HepG2 (cell line): ENCODE measurements around the gene PPM1E. TPM values are rescaled to one million over a fixed set of nuclear protein-coding genes. Genes with fewer than 3 reads are reported as not detected.

Experiments used
- CREM ChIP-seq, 2 experiments: sonication (generic) in 1 of 2; formaldehyde crosslinking in 1 of 2; IDR thresholded peaks; 2 replicates each; pipeline versions ENCODE4 v1.4.0 to v1.6.1; 2016 to 2020; ENCODE audit warnings: antibody characterized with exemption in 1 of 2, mild to moderate bottlenecking in 1 of 2, missing genetic modification reagents in 1 of 2
- KDM4B ChIP-seq: sonication (generic); formaldehyde crosslinking; IDR thresholded peaks from 2 replicates; pipeline ENCODE4 v1.4.0; 2020; ENCODE audit warnings: missing genetic modification reagents
- NR2F2 ChIP-seq: IDR thresholded peaks from 2 replicates; pipeline ENCODE4 v1.6.1; 2012; ENCODE audit warnings: low read depth, inconsistent platforms, borderline replicate concordance
- TEAD3 ChIP-seq: optimal IDR thresholded peaks from 2 replicates; pipeline ENCODE3; 2016; ENCODE audit warnings: borderline replicate concordance
- ZBTB40 ChIP-seq, 2 experiments: fragments of 450-650 bp in 1 of 2; sonication (generic) in 1 of 2; formaldehyde crosslinking in 1 of 2; IDR thresholded peaks; 2 replicates each; pipeline versions ENCODE4 v1.6.1 to v1.8.0; 2016 to 2022; ENCODE audit warnings: antibody characterized with exemption in 1 of 2, mild to moderate bottlenecking in 1 of 2, missing genetic modification reagents in 1 of 2
- ZBTB7B ChIP-seq: sonication (generic); formaldehyde crosslinking; IDR thresholded peaks from 2 replicates; pipeline ENCODE4 v1.4.0; 2020; ENCODE audit warnings: missing genetic modification reagents
- ZFP91 ChIP-seq: sonication (generic); formaldehyde crosslinking; IDR thresholded peaks from 2 replicates; pipeline ENCODE4 v1.9.0; 2022; ENCODE audit warnings: missing genetic modification reagents, mild to moderate bottlenecking, borderline replicate concordance
- ZNF251 ChIP-seq: sonication (generic); formaldehyde crosslinking; IDR thresholded peaks from 2 replicates; pipeline ENCODE4 v1.9.0; 2021; ENCODE audit warnings: mild to moderate bottlenecking, missing genetic modification reagents
- ZNF451 ChIP-seq: sonication (generic); formaldehyde crosslinking; IDR thresholded peaks from 2 replicates; pipeline ENCODE4 v1.5.0; 2020; ENCODE audit warnings: mild to moderate bottlenecking, missing genetic modification reagents
- polyA plus RNA-seq, 8 experiments: library from polyadenylated mRNA; depleted of rRNA in 3 of 8; stranded (reverse) in 7 of 8; unstranded in 1 of 8; fragments of >200 nt; fragmentation: Illumina TruSeq in 4 of 8; extraction: Trizol in 4 of 8; gene quantifications; 2 replicates each; pipeline versions ENCODE4 v1.2.1 to v1.2.3, GENCODE V29; 2011 to 2016; ENCODE audit warnings: low read depth in 4 of 8, missing spikeins in 1 of 8, mixed read lengths in 1 of 8; ENCODE audit not compliant: insufficient read depth in 1 of 8
- total RNA-seq, 5 experiments: library from RNA; depleted of rRNA; stranded (reverse); fragments of >200 nt; fragmentation: Illumina TruSeq; extraction: Trizol; gene quantifications; 2 replicates each; pipeline ENCODE4 v1.2.3, GENCODE V29; 2016; ENCODE audit warnings: low read depth in 1 of 5

PPM1E gene
- total and polyA plus RNA-seq, 2 of the 13 experiments (the other 11 are each of a cell fraction or from before 2014, with no cell fraction given): 0.15 TPM; not detected in 1

- TF ChIP-seq NR2F2: no peak
- no peak for TF ChIP-seq ZFP91 (CRISPR knock-in tag)
- no peak for TF ChIP-seq TEAD3 (CRISPR knock-in tag)
- no peak for TF ChIP-seq ZBTB7B (CRISPR knock-in tag)
- TF ChIP-seq CREM (IDR thresholded peaks at IDR 0.05): no peak
- TF ChIP-seq CREM (CRISPR knock-in tag; IDR thresholded peaks at IDR 0.05): no peak
- TF ChIP-seq ZNF451 (CRISPR knock-in tag): no peak
- no peak for TF ChIP-seq ZNF251 (CRISPR knock-in tag)
- no peak for TF ChIP-seq ZBTB40 (IDR thresholded peaks at IDR 0.05)
- TF ChIP-seq ZBTB40 (CRISPR knock-in tag; IDR thresholded peaks at IDR 0.05): no peak
- no peak for TF ChIP-seq KDM4B (CRISPR knock-in tag)
- TF ChIP-seq, all 625 proteins: peak for 0
Measured at GRCh38 chr17:58920773-58921172, 165.1 kb downstream of the PPM1E start (continued).
